ENCODE results near the gene FBRS. TPM values are rescaled to one million over a fixed set of nuclear protein-coding genes. Genes with fewer than 3 reads are reported as not detected.

The FBRS gene
- total and polyA plus RNA-seq, 2 of the 13 experiments (the other 11 are each of a cell fraction or from before 2014, with no cell fraction given), result 13.7 to 16.2 TPM

- TF ChIP-seq PAWR (CRISPR knock-in tag; IDR thresholded peaks at IDR 0.05; ENCODE audit: borderline replicate concordance) (no peak; the same call in 1 of the 2 replicates), ZKSCAN8 (CRISPR knock-in tag; IDR thresholded peaks at IDR 0.05; ENCODE audit: borderline replicate concordance) (peak; percentile 80), ZIK1 (CRISPR knock-in tag; IDR thresholded peaks at IDR 0.05; ENCODE audit: borderline replicate concordance, low read depth) (peak; percentile 49; the same call in 1 of the 2 replicates), UBTF (CRISPR knock-in tag; IDR thresholded peaks at IDR 0.05) (peak; percentile 99), NFYC (CRISPR knock-in tag; IDR thresholded peaks at IDR 0.05) (peak; percentile 100), TCF7 (IDR thresholded peaks at IDR 0.05; ENCODE audit: low read depth) (no peak), ZNF776 (CRISPR knock-in tag; IDR thresholded peaks at IDR 0.05) (peak; percentile 97; the same call in 1 of the 2 replicates), RORA (CRISPR knock-in tag; IDR thresholded peaks at IDR 0.05) (no peak; the same call in 1 of the 2 replicates), ARID3A (IDR thresholded peaks at IDR 0.05; ENCODE audit: low read depth, low read length) (no peak), HDAC2 (CRISPR knock-in tag; IDR thresholded peaks at IDR 0.05) (peak; percentile 82), SCMH1 (CRISPR knock-in tag; IDR thresholded peaks at IDR 0.05; ENCODE audit: borderline replicate concordance) (no peak), ZNF282 (IDR thresholded peaks at IDR 0.05; ENCODE audit: partially characterized antibody) (no peak), REPIN1 (CRISPR knock-in tag; IDR thresholded peaks at IDR 0.05; ENCODE audit: borderline replicate concordance, low read depth) (peak; percentile 66), ZNF180 (CRISPR knock-in tag; IDR thresholded peaks at IDR 0.05; ENCODE audit: borderline replicate concordance, low read depth) (peak; percentile 77; the same call in 1 of the 2 replicates), RBFOX2 (IDR thresholded peaks at IDR 0.05; ENCODE audit: low read depth, low read length) (peak; percentile 93), AHDC1 (CRISPR knock-in tag; IDR thresholded peaks at IDR 0.05; ENCODE audit: borderline replicate concordance) (peak; percentile 82; the same call in 1 of the 2 replicates)
- TF ChIP-seq, protein P1, sequence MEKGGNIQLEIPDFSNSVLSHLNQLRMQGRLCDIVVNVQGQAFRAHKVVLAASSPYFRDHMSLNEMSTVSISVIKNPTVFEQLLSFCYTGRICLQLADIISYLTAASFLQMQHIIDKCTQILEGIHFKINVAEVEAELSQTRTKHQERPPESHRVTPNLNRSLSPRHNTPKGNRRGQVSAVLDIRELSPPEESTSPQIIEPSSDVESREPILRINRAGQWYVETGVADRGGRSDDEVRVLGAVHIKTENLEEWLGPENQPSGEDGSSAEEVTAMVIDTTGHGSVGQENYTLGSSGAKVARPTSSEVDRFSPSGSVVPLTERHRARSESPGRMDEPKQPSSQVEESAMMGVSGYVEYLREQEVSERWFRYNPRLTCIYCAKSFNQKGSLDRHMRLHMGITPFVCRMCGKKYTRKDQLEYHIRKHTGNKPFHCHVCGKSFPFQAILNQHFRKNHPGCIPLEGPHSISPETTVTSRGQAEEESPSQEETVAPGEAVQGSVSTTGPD (CRISPR knock-in tag; IDR thresholded peaks at IDR 0.05), result no peak
These were observed 48.0 kb upstream of the FBRS start, which contains the start of gene ZNF689 (continued) for GRCh38 chr16:30609926-30610839.
